Immature natural killer cell (primary cell): Measurements from ENCODE around the gene SEMA3A. TPM values are rescaled to one million over a fixed set of nuclear protein-coding genes. Genes with fewer than 3 reads are reported as not detected.
"Not testable (repeated sequence)": the region's sequence is repeated elsewhere in the genome, so short reads cannot be mapped to it uniquely, and the experiment has no call there.

Experiments used
- DNase-seq, 3 donors: peaks; one replicate each; pipeline ENCODE4 v3.0.0; 2022; ENCODE audit warnings: mixed read lengths in 1 of 3
- H3K27ac Mint-ChIP-seq, 6 donors: one replicate each; pipeline ENCODE4 v1.8.0; 2020; ENCODE audit warnings: mixed read lengths in 6 of 6, mild to moderate bottlenecking in 5 of 6, inconsistent platforms in 4 of 6, moderate library complexity in 3 of 6
- H3K27me3 Mint-ChIP-seq, 3 donors: one replicate each; pipeline ENCODE4 v1.8.0; 2020 to 2021; ENCODE audit warnings: low read depth in 3 of 3, mild to moderate bottlenecking in 3 of 3, mixed read lengths in 3 of 3, moderate library complexity in 3 of 3, inconsistent platforms in 1 of 3
- H3K36me3 Mint-ChIP-seq, 3 donors: one replicate each; pipeline ENCODE4 v1.8.0; 2020; ENCODE audit warnings: mixed read lengths in 3 of 3, inconsistent platforms in 2 of 3, mild to moderate bottlenecking in 2 of 3
- H3K4me1 Mint-ChIP-seq, 2 donors: one replicate each; pipeline ENCODE4 v1.8.0; 2020; ENCODE audit warnings: inconsistent platforms in 2 of 2, mild to moderate bottlenecking in 2 of 2, mixed read lengths in 2 of 2, moderate library complexity in 1 of 2
- H3K4me3 Mint-ChIP-seq, 5 donors: one replicate each; pipeline ENCODE4 v1.8.0; 2020; ENCODE audit warnings: mild to moderate bottlenecking in 5 of 5, mixed read lengths in 5 of 5, inconsistent platforms in 3 of 5, moderate library complexity in 3 of 5
- H3K9me3 Mint-ChIP-seq, 6 donors: one replicate each; pipeline ENCODE4 v1.8.0; 2020; ENCODE audit warnings: mild to moderate bottlenecking in 6 of 6, mixed read lengths in 6 of 6, inconsistent platforms in 4 of 6, moderate library complexity in 3 of 6
- polyA plus RNA-seq, 3 donors: library from polyadenylated mRNA; unstranded; fragments of 300-500 nt; fragmentation: Illumina TruSeq; gene quantifications; one replicate each; pipeline ENCODE4 v1.2.3, GENCODE V29; 2021

The SEMA3A gene
- polyA plus RNA-seq, 3 donors from 2014 or later = 0.47 TPM; not detected in 2

- peaks cover 0 to 5% (median 2%) of the 10 kb centered on the region in 6 donors for H3K9me3 Mint-ChIP-seq
Measured at GRCh38 chr7:84077336-84077735, 117.3 kb downstream of the SEMA3A start.

GRCh38 chr7:84076219-84076618 lies 118.4 kb downstream of the SEMA3A start:
- no peak overlapping the region for H3K27ac Mint-ChIP-seq
- H3K4me3 Mint-ChIP-seq = no peak overlapping the region
- H3K36me3 Mint-ChIP-seq = no peaks in the 10 kb centered on the region
- DNase-seq = no peak
- H3K9me3 Mint-ChIP-seq = peaks cover 0 to 5% (median under 1%) of the 10 kb centered on the region in 6 donors
- no peaks in the 10 kb centered on the region for H3K27me3 Mint-ChIP-seq
- peaks cover 1 to 10% of the 10 kb centered on the region in 2 donors for H3K4me1 Mint-ChIP-seq

More at GRCh38 chr7:84077336-84077735, 117.3 kb downstream of the SEMA3A start:
- Mint-ChIP-seq H3K27ac (no peak overlapping the region), H3K4me1 (peaks cover 6 to 16% of the 10 kb centered on the region in 2 donors), H3K36me3 (no peaks in the 10 kb centered on the region), H3K27me3 (peaks cover 0 to 2% (median 0%) of the 10 kb centered on the region in 3 donors), H3K4me3 (no peak overlapping the region)
- no peak for DNase-seq

- Mint-ChIP-seq H3K27me3 (no peaks in the 10 kb centered on the region), H3K27ac (no peak overlapping the region), H3K4me3 (no peak overlapping the region), H3K9me3 (peaks cover 0 to 7% (median 2%) of the 10 kb centered on the region in 6 donors), H3K36me3 (no peaks in the 10 kb centered on the region), H3K4me1 (peaks cover 3 to 10% of the 10 kb centered on the region in 2 donors)
- no peak for DNase-seq
Measured at GRCh38 chr7:84073186-84073875, 121.3 kb downstream of the SEMA3A start.

GRCh38 chr7:84070770-84071169 lies 123.8 kb downstream of the SEMA3A start:
- Mint-ChIP-seq H3K27ac (no peak overlapping the region), H3K9me3 (peaks cover 0 to 5% (median under 1%) of the 10 kb centered on the region in 6 donors), H3K27me3 (no peaks in the 10 kb centered on the region), H3K4me1 (peaks cover 2 to 3% of the 10 kb centered on the region in 2 donors), H3K36me3 (no peaks in the 10 kb centered on the region), H3K4me3 (no peak overlapping the region)
- DNase-seq = no peak

- H3K27ac Mint-ChIP-seq = no peak overlapping the region
- no peak overlapping the region for H3K4me3 Mint-ChIP-seq
- H3K9me3 Mint-ChIP-seq = peaks cover 0 to 5% (median 2%) of the 10 kb centered on the region in 6 donors
- H3K36me3 Mint-ChIP-seq = no peaks in the 10 kb centered on the region
- no peak for DNase-seq
- peaks cover 0 to 2% of the 10 kb centered on the region in 2 donors for H3K4me1 Mint-ChIP-seq
- H3K27me3 Mint-ChIP-seq = no peaks in the 10 kb centered on the region
Measured at GRCh38 chr7:84069999-84070500, 124.5 kb downstream of the SEMA3A start.

- Mint-ChIP-seq H3K9me3 (peaks cover 0 to 5% (median 2%) of the 10 kb centered on the region in 6 donors), H3K4me3 (no peak overlapping the region)
Measured at GRCh38 chr7:84069033-84069432, 125.6 kb downstream of the SEMA3A start.

GRCh38 chr7:84062489-84062901 lies 132.1 kb downstream of the SEMA3A start:
- H3K4me3 Mint-ChIP-seq, H3K36me3 Mint-ChIP-seq, H3K27me3 Mint-ChIP-seq, H3K4me1 Mint-ChIP-seq, DNase-seq, H3K27ac Mint-ChIP-seq: not testable (repeated sequence)
- H3K9me3 Mint-ChIP-seq = peaks cover 0 to 13% (median 2%) of the 10 kb centered on the region in 6 donors

More at GRCh38 chr7:84069033-84069432, 125.6 kb downstream of the SEMA3A start:
- no peak overlapping the region for H3K27ac Mint-ChIP-seq
- peaks cover 0 to 2% of the 10 kb centered on the region in 2 donors for H3K4me1 Mint-ChIP-seq
- H3K36me3 Mint-ChIP-seq = no peaks in the 10 kb centered on the region
- DNase-seq = no peak
- H3K27me3 Mint-ChIP-seq = no peaks in the 10 kb centered on the region

GRCh38 chr7:84060760-84061261 lies 133.8 kb downstream of the SEMA3A start:
- DNase-seq = no peak
- Mint-ChIP-seq H3K4me3 (no peak overlapping the region), H3K36me3 (no peaks in the 10 kb centered on the region), H3K27ac (no peak overlapping the region), H3K27me3 (peaks cover 0 to 2% (median 0%) of the 10 kb centered on the region in 3 donors), H3K9me3 (peaks cover 2 to 23% (median 3%) of the 10 kb centered on the region in 6 donors), H3K4me1 (peaks cover 0 to 11% of the 10 kb centered on the region in 2 donors)

GRCh38 chr7:84060000-84060399 lies 134.6 kb downstream of the SEMA3A start:
- DNase-seq = no peak
- Mint-ChIP-seq H3K9me3 (peaks cover 2 to 29% (median 6%) of the 10 kb centered on the region in 6 donors), H3K27me3 (peaks cover 0 to 2% (median 0%) of the 10 kb centered on the region in 3 donors), H3K4me3 (no peak overlapping the region), H3K36me3 (no peaks in the 10 kb centered on the region), H3K27ac (no peak overlapping the region), H3K4me1 (peaks cover 0 to 12% of the 10 kb centered on the region in 2 donors)

GRCh38 chr7:84058311-84059076 lies 136.1 kb downstream of the SEMA3A start:
- Mint-ChIP-seq H3K27me3 (peaks cover 0 to 2% (median 0%) of the 10 kb centered on the region in 3 donors), H3K4me1 (peaks cover 0 to 12% of the 10 kb centered on the region in 2 donors), H3K36me3 (no peaks in the 10 kb centered on the region), H3K9me3 (peaks cover 2 to 29% (median 5%) of the 10 kb centered on the region in 6 donors), H3K27ac (no peak overlapping the region), H3K4me3 (no peak overlapping the region)
- DNase-seq = no peak

GRCh38 chr7:84057576-84057975 lies 137.0 kb downstream of the SEMA3A start:
- no peak overlapping the region for H3K4me3 Mint-ChIP-seq
- no peak for DNase-seq
- H3K27me3 Mint-ChIP-seq = peaks cover 0 to 2% (median 0%) of the 10 kb centered on the region in 3 donors
- peaks cover 0 to 12% of the 10 kb centered on the region in 2 donors for H3K4me1 Mint-ChIP-seq
- no peaks in the 10 kb centered on the region for H3K36me3 Mint-ChIP-seq
- peaks cover 2 to 29% (median 4%) of the 10 kb centered on the region in 6 donors for H3K9me3 Mint-ChIP-seq
- no peak overlapping the region for H3K27ac Mint-ChIP-seq

- H3K9me3 Mint-ChIP-seq = peaks cover under 1 to 27% (median 4%) of the 10 kb centered on the region in 6 donors
- no peaks in the 10 kb centered on the region for H3K36me3 Mint-ChIP-seq
- peaks cover 0 to 12% of the 10 kb centered on the region in 2 donors for H3K4me1 Mint-ChIP-seq
- no peak overlapping the region for H3K27ac Mint-ChIP-seq
- DNase-seq = no peak
- peaks cover 0 to 2% (median 0%) of the 10 kb centered on the region in 3 donors for H3K27me3 Mint-ChIP-seq
- no peak overlapping the region for H3K4me3 Mint-ChIP-seq
Measured at GRCh38 chr7:84055904-84056605, 138.5 kb downstream of the SEMA3A start.

- not testable (repeated sequence) for H3K4me3 Mint-ChIP-seq, H3K27ac Mint-ChIP-seq, H3K4me1 Mint-ChIP-seq, DNase-seq, H3K36me3 Mint-ChIP-seq, H3K27me3 Mint-ChIP-seq
- H3K9me3 Mint-ChIP-seq = peaks cover 0 to 20% (median 4%) of the 10 kb centered on the region in 6 donors
Measured at GRCh38 chr7:84055199-84055598, 139.4 kb downstream of the SEMA3A start.
